C4-2B (cell line): Measurements from ENCODE around the gene MKNK1.

Source experiments
- H3K27ac ChIP-seq: fragments of 450-650 bp; 2 replicates; pipeline ENCODE4 v1.5.1; 2017
- ZFX ChIP-seq: fragments of 450-650 bp; IDR thresholded peaks from 2 replicates; pipeline ENCODE4 v1.6.1; 2017
- TF ChIP-seq, protein P1 (sequence below): fragments of 450-650 bp; conservative IDR thresholded peaks from 2 replicates; pipeline ENCODE4 v1.5.1; 2017; ENCODE audit warnings: mild to moderate bottlenecking

The MKNK1 gene

GRCh38 chr1:46551597-46552095, 52.4 kb downstream of the MKNK1 start, which contains the start of gene KNCN:
Gene KNCN (minus strand): TSS chr1:46551647. CDS start chr1:46551215, 432 bp downstream.
- H3K27ac ChIP-seq = no peak within 1 kb of the TSS
- TF ChIP-seq ZFX = no peak
- TF ChIP-seq, protein P1, sequence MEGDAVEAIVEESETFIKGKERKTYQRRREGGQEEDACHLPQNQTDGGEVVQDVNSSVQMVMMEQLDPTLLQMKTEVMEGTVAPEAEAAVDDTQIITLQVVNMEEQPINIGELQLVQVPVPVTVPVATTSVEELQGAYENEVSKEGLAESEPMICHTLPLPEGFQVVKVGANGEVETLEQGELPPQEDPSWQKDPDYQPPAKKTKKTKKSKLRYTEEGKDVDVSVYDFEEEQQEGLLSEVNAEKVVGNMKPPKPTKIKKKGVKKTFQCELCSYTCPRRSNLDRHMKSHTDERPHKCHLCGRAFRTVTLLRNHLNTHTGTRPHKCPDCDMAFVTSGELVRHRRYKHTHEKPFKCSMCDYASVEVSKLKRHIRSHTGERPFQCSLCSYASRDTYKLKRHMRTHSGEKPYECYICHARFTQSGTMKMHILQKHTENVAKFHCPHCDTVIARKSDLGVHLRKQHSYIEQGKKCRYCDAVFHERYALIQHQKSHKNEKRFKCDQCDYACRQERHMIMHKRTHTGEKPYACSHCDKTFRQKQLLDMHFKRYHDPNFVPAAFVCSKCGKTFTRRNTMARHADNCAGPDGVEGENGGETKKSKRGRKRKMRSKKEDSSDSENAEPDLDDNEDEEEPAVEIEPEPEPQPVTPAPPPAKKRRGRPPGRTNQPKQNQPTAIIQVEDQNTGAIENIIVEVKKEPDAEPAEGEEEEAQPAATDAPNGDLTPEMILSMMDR = no peak

DNA sequence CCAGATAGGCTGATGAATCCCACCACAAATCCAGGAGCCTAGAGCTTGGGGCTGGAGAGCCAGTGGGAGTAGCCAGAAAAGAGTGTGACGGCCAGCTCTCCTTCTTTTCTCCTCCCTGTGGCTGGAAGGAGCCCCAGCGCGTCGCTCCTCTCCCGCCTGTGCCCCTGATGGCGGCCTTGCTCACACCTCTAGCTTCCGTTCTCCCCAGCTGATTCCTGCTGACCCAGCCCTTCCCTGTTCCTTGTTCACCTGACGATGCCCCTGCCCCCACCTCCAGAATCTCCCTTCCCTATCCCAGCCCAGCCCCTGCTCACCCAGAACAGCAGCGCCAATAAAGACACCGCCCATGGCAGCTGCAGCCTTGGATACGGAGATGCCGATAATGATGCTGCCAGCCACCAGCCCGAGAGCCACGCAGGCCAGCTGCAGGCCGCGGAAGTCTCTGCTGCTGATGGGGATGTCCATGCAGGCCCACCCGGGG, 53.3 kb downstream of the MKNK1 start:
- no peak overlapping the region for H3K27ac ChIP-seq
- no peak for TF ChIP-seq ZFX
- TF ChIP-seq, protein P1 = no peak

DNA sequence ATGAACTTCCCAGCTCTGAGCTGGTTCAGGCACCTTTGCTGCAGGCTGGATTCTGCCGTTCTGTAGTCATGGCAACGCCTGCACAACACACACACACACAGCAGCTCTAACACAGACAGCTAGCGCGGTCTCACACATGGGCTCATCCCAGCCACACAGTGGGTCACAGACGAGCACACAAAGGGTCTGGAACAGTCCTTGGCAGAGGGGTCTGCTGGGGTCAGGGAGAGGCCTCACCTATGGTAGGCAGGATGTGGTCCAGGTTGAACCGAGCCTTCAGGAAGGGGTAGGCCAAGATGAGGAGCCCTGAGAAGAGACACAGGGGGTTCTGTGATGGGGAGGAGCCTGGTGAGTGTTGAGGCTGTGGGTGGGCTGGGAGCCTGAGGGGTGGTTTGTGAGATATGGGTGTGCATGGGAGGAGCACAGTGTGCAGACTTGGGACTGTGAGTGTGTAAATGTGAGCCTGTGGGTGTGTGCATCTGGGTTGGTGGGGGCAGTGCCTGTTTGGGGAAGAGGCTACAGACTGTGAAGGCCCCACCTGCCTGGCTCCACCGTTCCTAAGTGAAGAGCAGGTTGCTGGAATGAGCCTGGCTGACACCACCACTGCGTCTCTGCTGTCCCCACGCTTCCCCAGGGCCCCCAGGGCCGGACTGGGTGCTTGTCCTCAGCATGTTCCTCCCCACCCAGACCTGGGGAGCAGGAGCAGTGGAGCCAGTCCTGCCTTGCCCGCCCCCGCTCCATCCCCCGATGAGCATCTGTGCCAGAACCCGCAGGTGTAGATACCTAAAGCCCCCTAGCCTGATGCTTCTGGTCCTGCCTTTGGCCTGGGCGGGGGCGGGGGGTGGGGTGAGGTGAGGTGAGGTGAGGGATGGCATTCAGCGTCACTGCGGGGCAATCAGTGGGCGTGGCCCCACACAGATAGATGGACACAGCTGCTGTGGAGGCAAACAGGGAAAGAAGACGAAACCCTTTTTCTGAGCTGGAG, 54.1 kb downstream of the MKNK1 start:
- no peak overlapping the region for H3K27ac ChIP-seq
- no peak for TF ChIP-seq ZFX
- TF ChIP-seq, protein P1 = no peak

DNA sequence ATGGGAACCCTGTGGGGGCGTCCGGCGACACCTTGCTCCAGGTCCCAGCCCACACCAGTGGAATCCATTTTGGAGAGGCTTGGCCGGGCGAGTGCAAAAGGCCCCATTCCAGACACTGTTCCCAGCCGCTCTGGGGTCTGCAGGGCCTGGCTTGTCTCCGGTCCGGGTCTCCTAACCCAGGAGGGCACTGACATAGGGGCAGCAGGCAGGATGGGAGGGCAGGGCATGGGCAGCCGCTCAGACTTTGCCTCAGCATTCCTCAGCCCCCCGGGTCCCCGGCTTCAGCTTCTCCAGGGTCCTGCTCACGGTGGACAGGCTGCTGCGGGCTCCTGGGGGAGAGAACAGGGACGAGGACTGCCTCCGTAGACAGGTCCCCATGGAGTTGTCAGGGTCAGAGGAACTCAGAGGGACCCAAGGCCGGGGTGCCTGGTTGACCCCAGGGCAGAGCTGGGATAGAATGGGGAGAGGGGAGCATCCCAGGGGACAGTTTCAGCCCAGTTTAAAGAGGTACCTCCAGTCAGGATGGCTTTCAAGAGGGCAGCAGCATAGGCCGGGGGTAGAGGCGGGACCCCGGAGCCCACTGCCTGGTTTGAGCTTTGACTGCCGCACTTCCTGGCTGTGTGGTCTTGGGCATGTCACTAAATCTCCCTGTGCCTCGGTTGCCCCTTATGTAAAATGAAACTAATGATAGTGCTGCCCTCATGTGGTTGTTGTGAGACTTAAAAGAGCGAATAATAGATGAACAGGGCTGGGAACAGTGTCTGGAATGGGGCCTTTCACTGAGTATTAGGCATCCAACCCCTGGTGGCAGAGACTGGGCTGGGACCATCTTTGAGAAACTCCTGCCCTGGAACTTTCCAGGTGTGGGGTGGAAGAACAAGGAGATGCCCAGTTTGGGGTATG, 56.3 kb downstream of the MKNK1 start:
- TF ChIP-seq ZFX = no peak
- TF ChIP-seq, protein P1 = peak; percentile 80
- H3K27ac ChIP-seq = no peak overlapping the region

- H3K27ac ChIP-seq = no peak overlapping the region
- no peak for TF ChIP-seq ZFX
- TF ChIP-seq, protein P1 = no peak
Measured at GRCh38 chr1:46546210-46546609, 57.9 kb downstream of the MKNK1 start.

GRCh38 chr1:46545784-46546183, 58.3 kb downstream of the MKNK1 start:
- H3K27ac ChIP-seq = no peak overlapping the region
- TF ChIP-seq ZFX = no peak
- TF ChIP-seq, protein P1 = no peak
